ENCODE measurements around the gene ABHD6.
"Not testable (repeated sequence)": the region's sequence is repeated elsewhere in the genome, so short reads cannot be mapped to it uniquely, and the experiment has no call there.

ABHD6 gene

GRCh38 chr3:58332575-58333188 lies 95.1 kb downstream of the ABHD6 start, which contains the start of gene PXK:
TSS of gene PXK (plus strand) at chr3:58332892. CDS start at chr3:58332989, 97 bp downstream.
- no peak for TF ChIP-seq POLR2AphosphoS5 (IDR thresholded peaks at IDR 0.05; ENCODE audit: low read depth, low read length)
- peak; percentile 37; the same call in 1 of the 2 replicates for TF ChIP-seq POLR2A (IDR thresholded peaks at IDR 0.05; ENCODE audit: low read depth, low read length)
- peak; percentile 43; the same call in 1 of the 2 replicates for TF ChIP-seq TAF1 (IDR thresholded peaks at IDR 0.05; ENCODE audit: borderline replicate concordance, low read depth, low read length)
- FAIRE-seq = peak; percentile 91
- peak; percentile 80 for DNase-seq (ENCODE audit: insufficient read length)

- FAIRE-seq (peak; percentile 72), DNase-seq (ENCODE audit: insufficient read length) (peak; percentile 48)
- TF ChIP-seq TAF1 (IDR thresholded peaks at IDR 0.05; ENCODE audit: borderline replicate concordance, low read depth, low read length) (no peak), POLR2A (IDR thresholded peaks at IDR 0.05; ENCODE audit: low read depth, low read length) (no peak), POLR2AphosphoS5 (IDR thresholded peaks at IDR 0.05; ENCODE audit: low read depth, low read length) (no peak)
Observed at GRCh38 chr3:58333206-58334012, 95.8 kb downstream of the ABHD6 start.

GRCh38 chr3:58334013-58334321 lies 96.4 kb downstream of the ABHD6 start:
- TF ChIP-seq POLR2A (IDR thresholded peaks at IDR 0.05; ENCODE audit: low read depth, low read length) (no peak), POLR2AphosphoS5 (IDR thresholded peaks at IDR 0.05; ENCODE audit: low read depth, low read length) (no peak), TAF1 (IDR thresholded peaks at IDR 0.05; ENCODE audit: borderline replicate concordance, low read depth, low read length) (no peak)
- DNase-seq (ENCODE audit: insufficient read length) (no peak), FAIRE-seq (no peak)

GRCh38 chr3:58334506-58334884 lies 96.9 kb downstream of the ABHD6 start:
- FAIRE-seq (peak; percentile 79), DNase-seq (ENCODE audit: insufficient read length) (no peak)
- TF ChIP-seq TAF1 (IDR thresholded peaks at IDR 0.05; ENCODE audit: borderline replicate concordance, low read depth, low read length) = no peak
- no peak for TF ChIP-seq POLR2AphosphoS5 (IDR thresholded peaks at IDR 0.05; ENCODE audit: low read depth, low read length)
- no peak for TF ChIP-seq POLR2A (IDR thresholded peaks at IDR 0.05; ENCODE audit: low read depth, low read length)

GRCh38 chr3:58335652-58335947 lies 98.0 kb downstream of the ABHD6 start:
- FAIRE-seq = no peak
- TF ChIP-seq POLR2AphosphoS5 (IDR thresholded peaks at IDR 0.05; ENCODE audit: low read depth, low read length) (no peak), TAF1 (IDR thresholded peaks at IDR 0.05; ENCODE audit: borderline replicate concordance, low read depth, low read length) (no peak), POLR2A (IDR thresholded peaks at IDR 0.05; ENCODE audit: low read depth, low read length) (no peak)
- DNase-seq (ENCODE audit: insufficient read length) = no peak

GRCh38 chr3:58336135-58336882 lies 98.7 kb downstream of the ABHD6 start:
- DNase-seq (ENCODE audit: insufficient read length) (no peak), FAIRE-seq (no peak)
- TF ChIP-seq POLR2AphosphoS5 (IDR thresholded peaks at IDR 0.05; ENCODE audit: low read depth, low read length) (no peak), POLR2A (IDR thresholded peaks at IDR 0.05; ENCODE audit: low read depth, low read length) (no peak), TAF1 (IDR thresholded peaks at IDR 0.05; ENCODE audit: borderline replicate concordance, low read depth, low read length) (no peak)

- DNase-seq (ENCODE audit: insufficient read length) = no peak
- FAIRE-seq = no peak
- TF ChIP-seq TAF1 (IDR thresholded peaks at IDR 0.05; ENCODE audit: borderline replicate concordance, low read depth, low read length) (no peak), POLR2AphosphoS5 (IDR thresholded peaks at IDR 0.05; ENCODE audit: low read depth, low read length) (no peak), POLR2A (IDR thresholded peaks at IDR 0.05; ENCODE audit: low read depth, low read length) (no peak)
Observed at GRCh38 chr3:58337190-58337589, 99.6 kb downstream of the ABHD6 start.

GRCh38 chr3:58339146-58339545 lies 101.6 kb downstream of the ABHD6 start:
- not testable (repeated sequence) for DNase-seq (ENCODE audit: insufficient read length); FAIRE-seq

- DNase-seq (ENCODE audit: insufficient read length) (no peak), FAIRE-seq (peak; percentile 68)
Observed at GRCh38 chr3:58340594-58341244, 103.1 kb downstream of the ABHD6 start.

GRCh38 chr3:58341376-58341775 lies 103.8 kb downstream of the ABHD6 start:
- no peak for DNase-seq (ENCODE audit: insufficient read length)
- TF ChIP-seq POLR2AphosphoS5 (IDR thresholded peaks at IDR 0.05; ENCODE audit: low read depth, low read length) (no peak), TAF1 (IDR thresholded peaks at IDR 0.05; ENCODE audit: borderline replicate concordance, low read depth, low read length) (no peak), POLR2A (IDR thresholded peaks at IDR 0.05; ENCODE audit: low read depth, low read length) (no peak)
- peak; percentile 40 for FAIRE-seq

More at GRCh38 chr3:58340594-58341244, 103.1 kb downstream of the ABHD6 start:
- TF ChIP-seq POLR2A (IDR thresholded peaks at IDR 0.05; ENCODE audit: low read depth, low read length) (no peak), TAF1 (IDR thresholded peaks at IDR 0.05; ENCODE audit: borderline replicate concordance, low read depth, low read length) (no peak), POLR2AphosphoS5 (IDR thresholded peaks at IDR 0.05; ENCODE audit: low read depth, low read length) (no peak)

GRCh38 chr3:58342676-58343075 lies 105.1 kb downstream of the ABHD6 start:
- FAIRE-seq (no peak), DNase-seq (ENCODE audit: insufficient read length) (no peak)
- no peak for TF ChIP-seq TAF1 (IDR thresholded peaks at IDR 0.05; ENCODE audit: borderline replicate concordance, low read depth, low read length)
- no peak for TF ChIP-seq POLR2AphosphoS5 (IDR thresholded peaks at IDR 0.05; ENCODE audit: low read depth, low read length)
- TF ChIP-seq POLR2A (IDR thresholded peaks at IDR 0.05; ENCODE audit: low read depth, low read length) = no peak

All from GM12892 (cell line).